NOMO-1 (cell line): ENCODE data around the gene KLF9.
A peak's percentile ranks its signal among the peaks of the same experiment; 100 is the strongest.
"Not testable (repeated sequence)": the region's sequence is repeated elsewhere in the genome, so short reads cannot be mapped to it uniquely, and the experiment has no call there.

ENCODE experiments used
- DNase-seq, 2 experiments: peaks; one replicate each; lab custom pipeline; 2025; ENCODE audit not compliant: unreplicated experiment in 2 of 2; lab: John Stamatoyannopoulos, UW

Gene KLF9

GRCh38 chr9:70405808-70406433 is 8.5 kb downstream of the KLF9 start:
- no peak for DNase-seq

GRCh38 chr9:70404261-70404660 is 10.2 kb downstream of the KLF9 start:
- DNase-seq: no peak

- no peak for DNase-seq
These were observed 10.8 kb downstream of the KLF9 start for GRCh38 chr9:70403618-70404025.

- no peak for DNase-seq
These were observed 11.3 kb downstream of the KLF9 start for GRCh38 chr9:70403166-70403565.

GRCh38 chr9:70402213-70402612 is 12.2 kb downstream of the KLF9 start:
- DNase-seq: no peak

- DNase-seq: not testable (repeated sequence)
These were observed 13.2 kb downstream of the KLF9 start for GRCh38 chr9:70401241-70401640.

- DNase-seq: no peak
These were observed 14.2 kb downstream of the KLF9 start for GRCh38 chr9:70400107-70400892.

- no peak for DNase-seq
These were observed 15.3 kb downstream of the KLF9 start for GRCh38 chr9:70399141-70399540.

- DNase-seq: peak; percentile 8 to 69
These were observed 16.3 kb downstream of the KLF9 start for GRCh38 chr9:70398145-70398556.

GRCh38 chr9:70395652-70396051 is 18.8 kb downstream of the KLF9 start:
- DNase-seq: no peak

- DNase-seq: no peak
These were observed 21.6 kb downstream of the KLF9 start for GRCh38 chr9:70392850-70393249.

- DNase-seq: no peak
These were observed 22.3 kb downstream of the KLF9 start for GRCh38 chr9:70392189-70392588.

GRCh38 chr9:70390933-70391341 is 23.5 kb downstream of the KLF9 start:
- DNase-seq: no peak

GRCh38 chr9:70389621-70390266 is 24.7 kb downstream of the KLF9 start:
- no peak for DNase-seq

- DNase-seq: no peak
These were observed 25.3 kb downstream of the KLF9 start for GRCh38 chr9:70389188-70389587.

GRCh38 chr9:70387663-70388062 is 26.8 kb downstream of the KLF9 start:
- no peak for DNase-seq

- no peak for DNase-seq
These were observed 29.0 kb downstream of the KLF9 start for GRCh38 chr9:70385426-70385825.

GRCh38 chr9:70382709-70383605 is 31.5 kb downstream of the KLF9 start:
- no peak for DNase-seq

- no peak for DNase-seq
These were observed 32.3 kb downstream of the KLF9 start for GRCh38 chr9:70382046-70382708.

- no peak for DNase-seq
These were observed 39.4 kb downstream of the KLF9 start for GRCh38 chr9:70374962-70375618.
